GM18508 (cell line): ENCODE data around the gene SLC49A4.

Source experiments
- ATAC-seq: cut with Tn5 transposase; IDR thresholded peaks from one replicate; pipeline ENCODE4 v1.9.1; 2021; ENCODE audit warnings: moderate number of reproducible peaks; ENCODE audit not compliant: insufficient read depth, unreplicated experiment

The SLC49A4 gene

DNA sequence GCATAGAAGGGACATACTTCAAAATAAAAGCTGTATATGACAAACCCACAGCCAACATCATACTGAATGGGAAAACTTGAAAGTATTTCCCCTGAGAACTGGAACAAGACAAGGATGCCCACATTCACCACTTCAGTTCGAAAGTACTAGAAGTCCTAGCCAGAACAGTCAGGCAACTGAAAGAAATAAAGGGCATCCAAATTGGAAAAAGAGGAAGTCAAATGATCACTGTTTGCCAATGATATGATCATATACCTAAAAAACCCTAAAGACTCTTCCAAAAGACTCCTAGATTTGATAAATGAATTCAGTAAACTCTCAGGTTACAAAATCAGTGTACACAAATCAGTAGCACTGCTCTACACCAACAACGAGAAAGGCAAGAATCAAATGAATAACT, 40.7 kb downstream of the SLC49A4 start:
- no peak for ATAC-seq

DNA sequence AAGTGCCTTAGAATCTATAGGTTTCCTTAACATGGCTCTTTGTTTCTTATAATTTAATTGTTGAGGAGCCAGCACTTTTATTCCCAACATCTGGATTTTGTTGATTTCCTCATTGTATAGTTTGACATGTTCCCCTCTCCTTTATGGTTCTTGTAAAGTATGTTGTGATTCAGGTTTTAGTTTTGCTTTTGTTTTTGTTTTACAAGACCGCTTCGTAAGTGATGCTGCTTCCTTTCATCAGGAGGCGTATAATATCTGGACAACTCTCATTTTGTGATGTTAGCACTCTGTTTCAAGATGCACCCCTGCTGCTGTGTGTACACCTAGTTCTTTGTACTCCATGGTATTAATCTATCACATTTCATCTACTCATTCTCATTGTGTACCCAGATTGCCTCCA, 48.7 kb downstream of the SLC49A4 start:
- ATAC-seq, result no peak

DNA sequence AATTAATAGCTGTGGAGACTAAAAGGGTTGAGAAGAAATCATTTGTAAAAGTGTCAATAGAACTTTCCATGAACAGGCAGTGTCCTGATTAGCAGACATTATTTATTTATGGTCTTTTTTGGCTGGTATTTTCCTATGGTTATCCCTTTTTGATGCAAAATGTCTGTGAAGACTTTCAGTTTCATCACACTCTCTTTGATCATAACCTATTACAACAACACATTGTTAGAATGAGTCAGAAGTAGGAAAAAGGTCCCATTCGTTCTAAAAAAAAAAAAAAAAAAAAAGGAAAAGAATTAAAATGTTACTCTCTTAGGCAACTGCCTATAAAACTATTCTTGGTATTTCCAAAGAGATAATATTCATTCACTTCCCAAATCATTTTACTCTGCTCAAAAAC, 62.1 kb downstream of the SLC49A4 start:
- no peak for ATAC-seq

DNA sequence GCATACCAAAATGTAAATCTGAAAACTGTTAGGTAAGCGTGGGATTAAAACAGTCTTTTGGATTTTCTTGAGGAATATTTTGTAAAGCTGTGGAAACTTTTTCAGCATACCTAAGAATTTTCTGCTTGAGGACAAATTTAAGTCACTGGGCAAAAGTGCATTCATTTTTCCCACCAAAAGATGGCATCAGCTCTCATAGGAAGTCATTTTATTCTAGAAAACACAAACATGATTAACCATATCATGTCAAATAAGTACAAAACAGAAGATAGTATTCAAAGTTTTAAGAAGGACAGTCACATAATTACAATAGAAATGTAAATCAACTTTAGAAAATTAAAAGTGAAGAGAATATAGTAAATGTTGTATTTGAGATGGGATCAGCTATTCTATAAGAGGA, 63.5 kb downstream of the SLC49A4 start:
- ATAC-seq, result no peak

DNA sequence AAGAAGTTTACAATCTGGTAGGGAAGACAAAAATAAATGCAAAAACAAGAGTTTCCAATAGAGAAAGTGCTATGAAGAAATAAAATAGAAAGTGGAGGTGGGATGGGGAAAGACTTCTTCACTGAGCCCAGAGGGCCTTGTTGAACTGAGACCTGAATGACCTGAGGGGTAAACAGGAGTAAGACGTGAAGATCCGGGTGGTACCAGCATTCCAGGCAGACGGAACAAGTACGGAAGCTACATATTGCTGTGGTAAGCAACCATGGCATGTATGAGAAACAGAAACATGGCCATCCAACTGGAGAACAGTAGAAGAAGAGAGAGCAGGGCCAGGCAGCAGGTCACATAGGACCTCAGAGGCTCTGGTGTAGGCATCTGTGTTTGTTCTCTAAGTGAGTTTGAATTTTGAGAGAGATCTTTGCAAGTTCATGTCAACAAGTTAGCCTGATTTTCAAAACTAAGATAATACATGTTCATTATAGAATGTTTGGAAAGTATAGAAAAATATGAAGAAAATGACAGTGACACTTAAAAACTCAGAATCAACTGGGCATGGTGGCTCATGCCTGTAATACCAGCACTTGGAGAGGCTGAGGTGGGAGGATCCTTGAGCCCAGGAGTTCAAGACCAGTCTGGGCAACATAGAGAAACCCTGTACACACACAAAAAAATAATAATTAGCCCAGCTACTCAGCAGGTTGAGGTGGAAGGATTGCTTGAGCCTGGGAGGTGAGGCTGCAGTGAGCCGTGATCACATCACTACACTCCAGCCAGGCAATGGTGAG, 64.3 kb downstream of the SLC49A4 start:
- no peak for ATAC-seq

DNA sequence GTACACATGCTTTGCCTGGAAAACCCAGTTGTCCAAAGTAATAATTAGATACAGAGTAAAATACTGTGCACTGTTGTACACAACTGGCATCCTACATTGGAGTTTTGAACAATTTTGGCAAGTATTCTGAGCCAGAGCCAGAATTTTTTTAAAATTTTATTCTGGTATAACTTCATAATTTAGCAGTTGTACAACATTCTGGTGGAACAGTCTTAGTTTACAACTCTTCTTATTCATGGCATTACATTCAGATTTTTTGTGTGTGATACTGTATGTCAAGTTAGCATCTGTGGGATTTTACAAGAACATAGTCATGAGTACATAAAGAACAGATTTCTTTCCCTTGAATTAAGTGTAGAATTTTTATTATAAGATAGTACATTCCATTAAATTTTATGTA, 67.5 kb downstream of the SLC49A4 start:
- no peak for ATAC-seq

DNA sequence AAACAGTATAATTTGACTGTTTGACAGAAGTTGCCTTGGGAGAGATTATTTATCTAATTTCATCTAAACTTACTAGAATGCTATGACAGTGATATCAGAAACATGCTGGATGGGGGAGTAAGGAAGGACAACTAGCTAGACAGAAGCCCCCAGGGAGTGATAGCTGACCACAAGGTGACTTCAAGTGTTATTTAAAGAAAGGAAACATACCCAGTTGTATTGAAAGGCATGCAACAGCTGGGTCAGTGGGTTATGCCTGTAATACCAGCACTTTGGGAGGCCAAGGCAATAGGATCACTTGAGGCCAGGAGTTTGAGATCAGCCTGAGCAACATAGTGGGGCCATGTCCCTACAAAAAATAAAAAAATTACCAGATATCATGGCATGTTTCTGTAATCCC, 69.6 kb downstream of the SLC49A4 start:
- ATAC-seq, result no peak

DNA sequence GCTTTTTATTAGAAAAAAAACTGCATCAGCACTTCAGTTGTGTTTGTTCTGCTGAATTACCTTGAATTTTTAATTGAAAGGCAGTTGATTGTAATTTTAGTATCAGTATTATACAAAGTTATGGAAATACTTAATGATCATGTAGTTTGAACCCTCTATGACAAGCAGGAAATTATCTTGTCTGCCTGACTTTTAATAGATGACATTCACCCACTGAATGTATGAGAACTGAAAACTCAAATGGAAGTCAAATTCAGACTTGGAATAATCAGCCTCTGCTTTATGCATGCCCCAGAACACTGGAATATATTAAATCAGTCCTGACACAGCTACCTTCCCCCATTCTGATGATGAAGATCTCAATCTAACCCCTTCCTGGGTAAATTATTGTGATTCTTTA, 73.5 kb downstream of the SLC49A4 start:
- ATAC-seq, result no peak

DNA sequence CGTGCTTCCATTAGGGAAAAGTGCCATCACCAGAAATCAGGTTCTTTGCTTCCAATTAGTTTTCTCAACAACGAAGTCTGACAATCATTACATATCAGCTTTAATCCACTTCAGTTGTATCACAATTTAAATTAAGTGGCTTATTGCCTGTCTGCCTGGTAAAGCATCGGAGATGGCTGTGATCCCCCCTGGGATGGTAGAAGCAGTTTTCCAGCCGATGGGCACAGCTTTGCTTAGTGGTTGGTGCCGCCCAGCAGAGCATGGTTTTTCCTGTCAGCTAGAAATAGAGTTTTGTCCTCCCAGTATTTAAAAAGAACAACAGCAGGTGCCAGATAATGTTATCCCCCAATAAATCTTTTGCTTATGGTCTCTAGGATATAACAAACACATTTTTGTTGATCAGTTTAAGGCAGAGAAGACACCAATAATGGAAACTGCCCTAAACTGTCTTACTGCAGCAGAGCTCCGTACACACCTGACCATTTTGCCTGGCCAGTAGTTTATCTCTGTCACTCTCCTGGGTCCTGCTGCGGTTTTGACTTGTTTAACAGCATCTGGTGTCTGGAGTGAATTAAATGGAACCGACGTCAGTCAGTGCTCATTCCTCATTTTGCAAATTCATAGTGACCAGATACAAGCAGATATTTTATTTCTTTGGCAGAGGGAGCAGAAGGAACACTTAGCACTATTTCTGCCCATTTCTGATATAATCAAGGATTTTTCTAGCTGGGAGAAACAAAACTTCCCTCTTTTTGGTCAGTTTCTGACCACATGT, 79.1 kb downstream of the SLC49A4 start:
- no peak for ATAC-seq

DNA sequence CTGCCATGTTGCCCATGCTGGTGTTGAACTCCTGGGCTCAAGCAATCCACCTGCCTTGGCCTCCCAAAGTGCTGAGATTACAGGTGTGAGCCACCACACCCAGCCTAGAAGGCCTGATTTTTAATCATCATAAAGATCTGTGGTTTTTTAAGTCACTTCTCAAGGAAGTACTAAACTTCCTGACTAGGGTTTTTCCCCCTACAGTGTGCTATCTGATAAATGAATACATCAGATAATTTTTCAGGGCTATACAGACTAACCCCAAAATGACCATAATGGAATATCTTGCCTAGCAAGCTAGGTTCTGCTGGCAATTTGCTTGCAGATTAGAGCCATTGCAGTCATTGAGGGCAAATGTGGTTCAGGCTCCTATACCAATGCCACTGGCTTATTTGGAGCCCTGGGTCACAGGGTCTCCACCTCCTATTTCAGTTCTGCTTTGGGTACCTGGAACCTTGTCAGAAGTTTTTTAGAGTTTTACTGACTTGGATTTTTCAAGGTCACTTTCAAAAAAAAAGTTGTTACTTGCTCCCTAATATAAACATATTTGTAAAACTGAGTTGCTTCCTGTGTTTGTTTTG, 80.8 kb downstream of the SLC49A4 start:
- ATAC-seq, result no peak

DNA sequence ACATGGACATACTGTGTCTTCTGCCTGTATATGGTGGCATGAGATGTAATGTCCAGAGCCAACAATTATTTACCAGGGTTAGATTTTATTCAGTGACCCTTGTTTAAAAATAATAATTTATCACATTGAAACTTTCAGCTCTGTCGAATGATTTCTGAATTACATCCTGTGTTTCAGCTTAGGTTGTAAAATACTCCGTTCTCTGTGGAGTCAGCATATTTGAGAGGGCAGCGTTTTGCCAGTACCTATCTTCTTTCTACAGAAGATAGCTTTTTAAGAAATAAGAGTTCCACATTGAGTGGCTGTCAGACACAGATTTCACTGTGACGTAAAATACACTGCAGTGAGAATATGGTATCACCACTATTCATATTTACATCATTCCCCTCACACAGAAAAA, 85.3 kb downstream of the SLC49A4 start:
- no peak for ATAC-seq

DNA sequence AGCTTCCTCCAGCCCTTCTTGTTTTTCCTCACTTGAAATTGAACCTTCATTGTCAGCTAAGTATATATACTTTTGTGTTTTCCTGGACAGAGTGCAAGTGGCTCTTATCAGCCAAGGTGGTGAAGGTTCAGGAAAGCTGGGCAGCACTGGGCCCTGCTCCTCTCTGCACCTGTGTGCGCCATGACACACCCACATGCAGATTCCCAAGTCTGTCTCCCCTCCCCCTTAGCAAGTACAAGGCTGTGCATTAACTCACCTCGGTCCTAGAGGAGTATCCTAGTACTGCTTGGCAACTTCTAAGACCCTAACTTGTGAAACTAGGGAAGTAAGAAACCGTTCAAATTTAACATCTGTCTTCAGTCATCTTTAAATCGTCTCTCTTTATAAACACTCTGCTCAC, 85.8 kb downstream of the SLC49A4 start:
- no peak for ATAC-seq

DNA sequence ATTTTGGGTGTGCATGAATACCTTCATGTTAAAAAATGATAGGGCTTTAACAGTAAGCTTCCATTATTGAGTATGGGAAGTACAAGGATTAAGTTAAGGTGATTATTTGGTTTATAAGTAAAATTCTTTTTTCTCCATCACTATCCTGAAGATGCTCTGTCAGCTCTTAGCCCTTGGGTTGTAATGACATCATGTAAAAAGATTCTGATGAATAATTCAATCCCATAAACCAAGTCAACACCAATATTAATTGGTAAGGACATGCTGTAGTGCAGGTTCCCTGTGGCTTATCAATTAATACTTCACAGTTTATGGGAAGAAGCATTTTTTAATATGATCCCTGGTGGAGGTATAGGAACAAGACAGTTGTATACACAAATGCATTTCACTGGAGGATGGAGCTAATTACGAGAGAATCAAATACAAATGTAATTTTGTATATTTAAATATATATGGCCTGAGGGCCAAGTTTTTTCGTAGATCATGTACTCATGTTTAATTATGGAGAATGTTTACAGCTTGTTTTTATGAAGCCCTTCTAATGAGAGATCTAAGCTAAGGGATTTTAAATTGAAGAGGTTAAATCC, 87.6 kb downstream of the SLC49A4 start:
- ATAC-seq, result no peak

DNA sequence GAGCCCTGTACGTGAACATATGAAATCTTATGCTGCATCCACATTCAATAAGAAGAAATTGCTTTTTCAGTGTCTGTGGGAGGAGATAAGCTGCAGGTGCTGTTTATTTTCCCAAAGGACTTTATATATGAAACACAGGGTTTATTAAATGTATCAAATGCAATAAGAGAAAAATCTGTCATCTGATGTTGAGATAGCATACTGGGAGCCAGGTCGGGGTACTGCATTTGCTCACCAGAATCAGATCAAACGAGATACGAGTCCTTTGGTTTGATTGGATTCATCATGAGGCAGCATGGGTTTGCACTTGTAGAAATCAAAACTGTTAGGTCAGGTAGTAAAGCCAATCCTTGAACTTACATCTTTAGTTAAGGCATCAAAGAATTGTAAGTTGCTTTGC, 91.4 kb downstream of the SLC49A4 start:
- no peak for ATAC-seq

DNA sequence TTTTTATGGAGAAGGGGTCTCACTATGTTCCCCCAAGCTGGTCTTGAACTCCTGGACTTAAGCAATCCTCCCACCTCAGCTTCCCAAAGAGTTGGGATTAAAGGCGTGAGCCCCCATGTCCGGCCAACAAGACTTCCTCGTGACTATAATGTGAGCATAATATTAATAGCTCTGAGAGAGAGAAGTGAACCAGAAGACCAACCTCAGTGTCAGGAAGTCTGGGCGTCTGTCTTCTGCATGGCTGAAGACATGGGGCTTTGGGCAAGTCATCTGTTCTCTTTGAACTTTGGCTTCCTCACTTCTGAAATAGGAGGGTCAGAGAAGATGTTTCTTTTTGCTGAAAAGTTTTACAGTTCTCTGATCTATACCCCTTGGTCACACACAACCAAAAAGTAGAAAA, 92.1 kb downstream of the SLC49A4 start:
- ATAC-seq, result no peak

DNA sequence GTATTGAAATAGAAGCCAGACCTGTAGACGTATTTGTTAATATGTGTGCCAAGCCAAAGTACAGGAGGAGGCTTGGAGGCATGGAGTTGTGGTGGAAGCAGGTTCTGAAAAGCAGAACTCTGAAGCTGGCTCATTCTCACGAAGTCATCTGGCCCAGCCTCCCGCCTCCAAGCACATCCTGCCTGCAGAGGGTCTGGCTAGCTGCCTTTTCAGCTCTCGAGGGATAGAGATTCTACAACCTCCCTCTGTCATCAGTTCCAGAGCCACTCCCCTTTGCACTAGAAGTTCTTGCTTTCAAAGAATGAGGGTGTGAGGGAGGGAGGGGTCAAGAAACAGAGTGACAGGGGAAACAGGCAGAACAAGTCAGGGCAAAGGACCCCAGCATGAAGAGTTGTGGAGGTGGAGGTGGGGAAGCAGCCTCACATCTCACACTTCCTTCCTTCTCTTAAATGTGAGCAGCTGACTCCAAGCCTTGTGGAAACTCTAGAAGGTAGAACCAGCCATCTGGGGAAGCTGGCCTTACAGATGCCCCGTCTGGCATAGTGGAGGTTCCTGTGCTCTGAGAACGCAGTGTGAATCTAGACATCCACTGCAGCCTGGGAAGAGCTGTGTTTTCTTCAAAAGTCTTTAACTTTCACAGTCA, 95.3 kb downstream of the SLC49A4 start:
- ATAC-seq, result no peak

DNA sequence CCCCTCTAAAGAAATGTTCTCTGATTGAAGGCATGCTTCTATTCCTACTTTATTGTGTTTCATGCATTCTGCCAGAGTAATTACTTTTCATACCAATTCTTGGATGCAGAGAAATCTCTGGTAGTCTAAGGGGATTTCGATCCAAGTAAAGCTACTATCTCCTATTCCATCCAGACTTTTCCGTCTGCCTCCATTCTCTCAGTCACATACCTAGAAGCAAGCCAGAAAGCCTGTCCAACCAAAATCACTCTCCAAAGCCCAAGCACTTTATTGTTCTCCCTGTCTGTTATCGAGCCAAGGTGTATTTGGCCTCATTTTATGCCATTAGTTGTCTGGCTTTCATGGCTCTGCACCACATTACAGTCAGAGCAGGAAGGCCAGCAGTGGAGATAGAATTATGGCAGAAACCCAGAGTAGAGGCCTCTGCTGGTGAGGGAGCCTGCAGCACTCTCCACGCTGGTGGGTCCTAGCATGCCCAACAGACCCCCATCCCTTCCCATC, 95.9 kb downstream of the SLC49A4 start:
- no peak for ATAC-seq

DNA sequence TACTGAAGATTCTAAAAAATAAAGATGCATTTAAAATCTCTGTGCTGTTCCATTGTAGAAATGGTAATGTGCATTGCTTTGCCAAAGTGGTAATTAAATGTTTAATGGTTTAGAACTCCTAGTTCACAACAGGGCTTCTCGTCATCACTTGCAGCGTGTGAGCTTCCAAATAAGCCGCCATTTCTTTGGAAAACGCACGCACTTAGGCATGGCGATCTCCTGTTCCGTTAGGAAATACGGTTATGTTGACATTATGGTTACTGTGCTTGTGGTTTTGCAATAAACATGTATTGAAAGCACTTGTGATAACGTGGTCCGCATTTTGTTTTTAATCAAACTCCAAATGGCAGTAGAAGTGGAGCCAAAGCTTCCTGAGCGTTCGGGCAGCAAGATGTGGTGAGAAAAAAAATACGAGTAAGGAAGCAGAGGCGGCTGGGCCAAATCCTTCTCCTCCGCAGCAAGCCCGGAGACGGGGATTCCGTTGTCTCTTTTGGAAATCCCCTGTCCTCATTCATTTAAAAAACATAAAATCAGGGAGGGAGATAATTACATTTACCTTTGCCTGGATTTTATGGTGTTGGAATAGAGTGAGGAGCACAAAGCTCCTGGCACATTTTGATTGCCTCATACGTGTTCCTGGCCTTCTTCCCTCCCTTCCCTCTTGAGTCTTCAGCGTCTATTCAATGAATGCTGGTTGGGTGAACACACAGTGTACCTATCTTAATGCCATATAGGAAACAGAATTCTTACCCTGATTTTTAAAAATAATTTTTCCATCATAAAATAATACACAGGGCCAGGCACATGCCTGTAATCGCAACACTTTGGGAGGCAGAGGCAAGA, 97.5 kb downstream of the SLC49A4 start:
- no peak for ATAC-seq

DNA sequence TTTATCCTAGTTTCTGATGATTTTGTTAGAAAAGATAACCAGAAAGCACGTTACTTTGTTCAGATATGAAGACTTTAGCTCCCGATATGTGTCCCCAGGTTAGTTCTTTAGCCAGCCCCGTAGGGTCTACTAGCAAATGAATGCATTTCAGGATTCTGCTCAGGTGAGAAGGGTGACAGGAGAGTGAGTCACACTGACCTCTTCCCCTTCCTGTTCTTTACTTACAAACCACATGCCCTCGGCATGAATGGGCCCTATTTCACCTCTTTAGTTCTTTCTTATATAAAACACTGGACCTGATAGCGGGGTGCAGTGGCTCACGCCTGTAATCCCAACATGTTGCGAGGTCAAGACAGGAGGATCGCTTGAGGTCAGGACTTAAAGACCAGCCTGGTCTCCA, 98.4 kb downstream of the SLC49A4 start:
- ATAC-seq, result no peak
